NCI-H345 treated with DMSO at 0.1 percent for 48 hours (cell line): Measurements from ENCODE around the gene ALKBH4.
"Not testable (repeated sequence)": the region's sequence is repeated elsewhere in the genome, so short reads cannot be mapped to it uniquely, and the experiment has no call there.

ENCODE experiments used
- DNase-seq: peaks from one replicate; lab custom pipeline; 2025; ENCODE audit not compliant: unreplicated experiment; lab: John Stamatoyannopoulos, UW

The ALKBH4 gene

GRCh38 chr7:102478314-102479208 is 13.9 kb upstream of the ALKBH4 start, which contains the start of gene POLR2J:
POLR2J (minus strand) TSS chr7:102478922; CDS start chr7:102478860, 62 bp downstream.
- DNase-seq = not testable (repeated sequence)

DNA sequence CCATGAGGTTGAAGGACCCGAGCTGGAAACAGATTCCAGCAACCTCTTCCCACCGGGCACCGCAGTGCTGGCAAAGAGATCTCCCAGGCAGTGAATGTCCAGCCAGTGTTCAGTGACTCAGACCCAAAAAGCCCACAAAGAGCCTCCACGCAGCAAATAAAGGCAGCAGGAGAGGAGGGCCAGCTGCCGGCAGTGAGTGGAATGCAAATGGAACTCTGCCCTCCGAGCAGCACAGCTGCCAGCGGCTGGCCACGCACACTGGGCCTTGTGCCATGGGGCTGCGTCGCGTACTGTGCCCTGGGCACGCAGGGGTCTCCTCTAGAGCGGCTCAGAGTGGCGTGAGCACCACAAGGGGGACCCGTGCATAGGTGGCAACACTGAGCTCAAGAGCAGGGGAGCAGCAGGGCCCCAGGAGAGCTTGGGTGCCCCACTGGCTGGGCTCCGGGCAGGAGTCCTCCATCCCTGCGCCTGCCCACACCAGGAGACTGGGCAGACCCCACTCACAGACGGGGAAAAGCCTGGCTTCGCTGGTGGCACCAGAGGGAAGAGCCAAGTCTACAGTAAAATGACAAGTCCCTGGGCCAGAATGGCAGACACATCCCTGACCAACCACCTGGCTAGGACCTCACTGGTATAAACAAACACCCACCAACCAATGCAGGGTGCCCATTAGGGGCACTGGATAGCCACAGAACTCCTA is 10.2 kb upstream of the ALKBH4 start:
- DNase-seq = not testable (repeated sequence)

- not testable (repeated sequence) for DNase-seq
These were observed 9.5 kb upstream of the ALKBH4 start for GRCh38 chr7:102474116-102474515.

DNA sequence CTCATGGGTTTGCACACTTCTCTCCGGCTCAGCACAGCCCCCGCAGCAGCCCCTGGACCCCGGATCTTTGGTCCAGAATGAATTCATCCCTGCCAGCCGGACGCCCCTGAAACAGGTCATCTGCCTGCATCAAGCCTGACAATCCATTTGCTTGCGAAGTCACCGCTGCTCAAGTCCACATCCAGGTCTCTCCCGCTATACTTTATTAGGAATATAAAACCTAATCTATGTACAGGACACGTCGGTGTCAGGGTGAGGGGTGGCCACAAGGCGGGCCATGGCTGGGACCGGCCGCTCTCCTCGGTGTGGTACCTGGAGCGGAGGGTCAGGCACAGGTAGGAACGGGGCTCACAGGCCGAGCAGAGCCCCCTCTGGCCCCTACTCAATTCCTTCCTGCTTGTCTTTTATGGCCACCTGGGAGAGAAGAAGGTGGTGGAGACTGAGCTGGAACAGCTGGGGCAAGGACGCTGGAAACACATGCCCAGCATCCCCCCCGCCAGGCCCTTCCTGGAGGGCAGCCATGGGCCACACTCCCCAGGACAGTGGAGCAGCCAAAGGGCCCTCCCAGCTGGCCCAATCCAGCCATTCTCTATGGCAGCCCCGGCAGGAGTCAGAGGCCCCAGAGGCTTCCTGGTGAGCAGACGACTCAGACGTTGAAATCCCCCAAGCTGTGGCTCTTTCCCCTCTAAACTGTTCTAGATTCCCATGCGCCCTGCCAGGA is 8.8 kb upstream of the ALKBH4 start:
- no peak for DNase-seq

DNA sequence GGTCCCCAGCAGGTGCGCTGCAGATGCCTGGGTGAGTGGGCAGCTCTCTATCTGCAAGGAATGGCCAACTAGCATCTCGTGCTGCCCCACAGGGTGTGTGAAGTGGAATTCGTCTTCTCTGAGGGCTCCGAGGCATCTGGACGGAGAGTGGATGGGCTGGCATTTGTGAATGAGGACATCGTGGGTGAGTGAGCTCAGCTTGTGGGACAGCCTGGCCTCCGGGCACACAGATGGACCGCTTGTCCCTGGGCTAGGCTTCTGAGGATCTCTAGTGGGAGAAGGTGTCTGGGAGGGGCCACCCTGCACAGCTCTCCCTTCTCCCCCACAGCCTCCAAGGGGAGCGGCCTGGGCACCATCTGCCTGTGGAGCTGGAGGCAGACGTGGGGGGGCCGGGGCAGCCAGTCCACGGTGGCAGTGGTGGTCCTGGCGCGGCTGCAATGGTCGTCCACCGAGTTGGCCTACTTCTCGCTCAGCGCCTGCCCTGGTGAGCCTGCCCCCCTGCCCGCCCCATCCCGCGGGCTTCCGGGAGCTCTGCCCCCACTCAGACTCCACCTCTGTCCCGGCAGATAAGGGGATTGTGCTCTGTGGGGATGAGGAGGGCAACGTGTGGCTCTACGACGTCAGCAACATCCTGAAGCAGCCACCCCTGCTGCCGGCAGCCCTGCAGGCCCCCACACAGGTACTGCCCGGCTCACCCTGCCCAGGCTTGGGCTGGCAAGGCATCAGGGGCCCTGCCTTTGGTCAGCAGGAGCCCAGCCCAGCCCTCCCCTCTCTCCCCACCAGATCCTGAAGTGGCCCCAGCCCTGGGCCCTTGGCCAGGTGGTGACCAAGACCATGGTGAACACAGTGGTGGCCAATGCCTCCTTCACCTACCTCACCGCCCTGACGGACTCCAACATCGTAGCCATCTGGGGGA is 7.7 kb upstream of the ALKBH4 start:
- no peak for DNase-seq

DNA sequence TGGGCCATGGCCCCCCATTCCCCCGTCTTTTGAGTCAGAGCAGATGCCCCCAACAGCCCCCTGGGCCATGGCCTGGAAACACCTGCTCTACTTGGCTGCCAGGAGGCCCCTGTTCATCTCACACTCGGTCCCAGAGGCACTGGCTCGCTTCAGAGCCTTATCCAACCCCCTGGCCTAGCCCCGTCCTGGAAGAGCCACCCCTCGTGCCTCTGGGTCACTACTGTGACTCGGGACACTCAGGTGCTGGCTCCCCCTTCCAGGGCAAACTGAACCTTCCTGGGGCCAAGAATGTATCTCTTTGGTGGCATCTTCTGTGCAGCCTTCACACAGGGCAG is 7.1 kb upstream of the ALKBH4 start:
- no peak for DNase-seq

DNA sequence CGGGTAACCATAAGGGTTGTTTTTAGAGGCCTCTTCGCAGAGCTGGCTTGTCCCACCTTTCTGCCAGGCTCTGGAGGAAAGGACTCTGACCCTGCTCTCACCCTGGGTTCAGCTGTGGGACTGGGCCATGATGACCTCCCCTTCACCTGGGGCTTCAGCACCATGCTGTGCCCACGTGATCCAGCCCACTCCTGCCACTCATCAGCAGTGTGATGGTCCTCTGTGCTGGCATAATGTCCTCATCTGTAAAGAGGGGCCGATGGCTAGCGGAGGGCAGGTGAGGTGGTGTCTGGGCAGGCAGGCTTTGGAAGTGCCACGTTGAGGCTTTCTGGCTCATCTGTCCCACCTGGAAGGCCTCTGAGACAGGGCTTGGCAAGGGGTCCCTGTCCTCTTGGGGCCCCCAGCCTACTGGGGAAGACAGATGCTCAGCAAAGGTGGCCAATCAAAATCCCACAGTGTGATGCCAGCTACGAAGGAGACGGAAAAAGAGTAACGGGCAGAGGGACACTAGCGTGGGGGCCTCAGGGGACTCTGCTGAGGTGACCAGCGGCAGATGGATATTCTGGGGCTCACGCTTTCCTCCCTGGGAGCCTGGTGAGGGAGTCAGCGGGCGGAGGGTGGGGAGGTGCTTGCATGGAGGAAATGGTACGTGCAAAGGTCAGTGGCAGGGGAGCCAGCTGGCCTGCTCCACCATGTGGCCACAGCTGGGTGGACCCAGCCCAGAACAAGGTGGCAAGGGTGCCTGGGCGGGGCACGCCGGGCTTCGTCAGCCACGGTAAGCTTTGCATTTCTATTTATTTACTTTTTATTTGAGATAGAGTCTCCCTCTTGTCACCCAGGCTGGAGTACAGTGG is 5.5 kb upstream of the ALKBH4 start:
- no peak for DNase-seq

DNA sequence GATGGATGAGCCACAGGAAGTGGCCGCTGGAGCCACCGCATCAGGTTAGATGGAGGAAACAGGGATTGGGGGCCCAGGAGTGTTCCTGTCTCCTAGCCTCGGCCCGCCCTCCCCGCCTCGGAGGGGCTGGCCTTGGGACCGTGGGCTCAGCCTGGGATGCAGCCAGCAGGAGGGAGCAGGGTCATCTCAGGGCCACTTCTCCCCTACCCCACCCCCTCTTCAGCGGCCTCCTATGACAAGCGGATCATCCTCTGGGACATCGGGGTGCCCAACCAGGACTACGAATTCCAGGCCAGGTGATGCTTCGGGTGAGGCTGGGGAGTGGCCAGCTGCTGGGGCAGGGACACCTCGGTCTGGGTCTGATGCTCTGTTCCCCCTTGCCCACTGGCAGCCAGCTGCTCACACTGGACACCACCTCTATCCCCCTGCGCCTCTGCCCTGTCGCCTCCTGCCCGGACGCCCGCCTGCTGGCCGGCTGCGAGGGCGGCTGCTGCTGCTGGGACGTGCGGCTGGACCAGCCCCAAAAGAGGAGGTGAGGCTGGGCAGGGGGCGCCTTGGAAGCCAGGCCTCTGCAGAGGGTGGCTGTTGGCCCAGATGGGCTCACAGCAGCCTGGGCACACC is 4.8 kb upstream of the ALKBH4 start:
- no peak for DNase-seq

DNA sequence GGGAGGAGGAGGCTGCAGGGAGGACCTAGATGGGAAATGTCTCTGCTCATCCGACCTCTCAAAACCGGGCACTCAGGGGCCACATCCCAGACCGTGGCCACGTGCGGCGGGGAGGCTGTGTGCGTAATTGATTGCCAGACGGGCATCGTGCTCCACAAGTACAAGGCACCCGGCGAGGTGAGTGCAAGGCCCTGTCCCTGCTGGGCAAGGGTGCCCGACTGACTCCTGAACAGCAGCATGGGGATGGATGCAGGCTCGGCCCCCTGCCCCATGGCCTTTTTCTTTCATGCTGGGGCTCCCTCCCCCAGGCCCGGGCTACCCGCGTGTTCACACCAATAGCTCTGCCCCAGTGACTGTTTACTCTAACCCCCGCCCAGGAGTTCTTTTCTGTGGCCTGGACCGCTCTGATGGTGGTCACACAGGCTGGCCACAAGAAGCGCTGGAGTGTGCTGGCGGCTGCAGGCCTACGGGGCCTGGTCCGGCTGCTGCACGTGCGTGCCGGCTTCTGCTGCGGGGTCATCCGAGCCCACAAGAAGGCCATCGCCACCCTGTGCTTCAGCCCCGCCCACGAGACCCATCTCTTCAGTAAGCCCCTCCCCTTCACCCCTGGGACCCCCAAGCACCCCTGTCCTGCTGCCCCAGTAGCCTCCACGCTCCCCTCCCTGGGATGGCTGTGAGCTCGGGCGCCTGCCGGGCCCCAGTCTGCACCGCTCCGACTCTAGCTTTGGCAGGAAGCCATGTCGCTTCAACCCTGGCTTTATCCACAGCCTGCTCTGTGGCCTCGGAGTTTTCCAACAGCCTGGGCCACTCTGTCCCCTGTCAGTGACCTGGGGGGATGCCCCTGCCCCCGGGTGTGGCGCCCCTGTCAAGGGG is 4.1 kb upstream of the ALKBH4 start:
- DNase-seq = no peak

GRCh38 chr7:102467581-102468477 is 3.2 kb upstream of the ALKBH4 start:
- DNase-seq = no peak

GRCh38 chr7:102466097-102466496 is 1.4 kb upstream of the ALKBH4 start:
- DNase-seq = no peak

DNA sequence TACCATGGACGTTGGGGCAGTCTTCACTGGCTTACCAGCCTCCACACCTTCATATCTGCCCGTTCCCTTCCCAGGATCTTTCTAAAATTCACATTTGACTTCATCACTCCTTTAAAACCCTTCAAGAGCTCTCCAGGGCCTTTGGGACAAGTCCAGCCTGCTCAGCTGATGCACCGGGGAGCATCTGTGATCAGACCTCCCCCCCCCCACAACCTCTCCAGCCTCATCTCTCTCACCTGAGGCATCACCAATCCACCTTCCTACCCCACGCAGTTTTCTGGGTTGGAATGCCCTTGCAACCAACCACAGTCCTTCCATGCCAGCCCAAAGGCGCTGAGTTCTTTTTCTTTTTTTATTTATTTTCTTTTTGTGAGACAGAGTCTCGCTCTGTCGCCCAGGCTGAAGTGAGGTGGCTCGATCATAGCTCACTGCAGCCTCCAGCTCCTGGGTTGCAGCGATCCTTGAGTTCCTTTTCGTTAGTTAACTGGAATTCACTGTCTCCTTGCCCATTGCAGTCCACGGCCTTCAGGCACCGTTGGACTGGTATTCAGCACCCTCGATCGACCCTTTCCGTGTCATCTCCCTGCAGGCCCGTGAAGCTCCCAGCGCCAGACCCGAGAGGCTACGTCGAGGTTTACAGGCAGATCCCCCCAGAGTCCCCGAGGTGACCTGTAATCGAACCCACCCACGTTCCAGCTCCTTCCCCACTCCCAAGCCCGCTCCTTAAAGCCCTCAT is 654 bp downstream of the ALKBH4 start:
- no peak for DNase-seq

GRCh38 chr7:102460467-102460866 is 4.2 kb downstream of the ALKBH4 start:
- DNase-seq = no peak

GRCh38 chr7:102459221-102459844 is 5.3 kb downstream of the ALKBH4 start:
- DNase-seq = no peak

- no peak for DNase-seq
These were observed 7.2 kb downstream of the ALKBH4 start for GRCh38 chr7:102457352-102457924.

- DNase-seq = no peak
These were observed 8.3 kb downstream of the ALKBH4 start for GRCh38 chr7:102456327-102456726.
